G401 (cell line): ENCODE data around the gene PLXND1. TPM values are rescaled to one million over a fixed set of nuclear protein-coding genes. Genes with fewer than 3 reads are reported as not detected.
"Not testable (repeated sequence)": the region's sequence is repeated elsewhere in the genome, so short reads cannot be mapped to it uniquely, and the experiment has no call there.

ENCODE experiments used
- DNase-seq: peaks from one replicate; pipeline ENCODE4 v3.0.0-alpha.2; 2015; ENCODE audit warnings: low spot score
- in situ Hi-C: cut with HindIII; loops from 2 replicates; pipeline ENCODE4 v1.10.0; 2016; ENCODE audit warnings: low sequenced_read_pairs, mixed read lengths
- total RNA-seq: library from RNA; depleted of rRNA; stranded (reverse); fragments of >200 nt; shearing (Covaris generic); gene quantifications from 2 replicates; pipeline ENCODE4 v1.2.3, GENCODE V29; 2014

PLXND1 gene
- total RNA-seq, 1 experiment from 2014 or later = 54.7 TPM

DNA sequence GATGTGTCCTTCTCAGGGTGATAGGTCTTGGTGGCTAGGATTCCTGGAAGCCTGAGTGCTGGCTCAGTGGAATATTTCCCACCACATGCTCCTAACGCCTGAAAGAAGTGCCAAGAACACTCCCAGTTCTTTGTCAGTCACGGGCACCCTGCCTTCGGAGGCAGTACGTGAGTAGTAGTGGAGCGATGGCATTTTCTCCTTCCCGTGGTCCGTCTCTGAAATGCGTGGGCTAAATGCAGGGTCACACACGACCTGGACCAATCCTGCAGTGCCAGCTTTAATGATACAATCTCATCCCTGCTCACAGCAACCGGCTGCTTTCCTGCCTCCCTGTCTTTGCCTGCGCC is 49.0 kb downstream of the PLXND1 start:
- in situ Hi-C loops = no loop called here
- peak; percentile 17 for DNase-seq

DNA sequence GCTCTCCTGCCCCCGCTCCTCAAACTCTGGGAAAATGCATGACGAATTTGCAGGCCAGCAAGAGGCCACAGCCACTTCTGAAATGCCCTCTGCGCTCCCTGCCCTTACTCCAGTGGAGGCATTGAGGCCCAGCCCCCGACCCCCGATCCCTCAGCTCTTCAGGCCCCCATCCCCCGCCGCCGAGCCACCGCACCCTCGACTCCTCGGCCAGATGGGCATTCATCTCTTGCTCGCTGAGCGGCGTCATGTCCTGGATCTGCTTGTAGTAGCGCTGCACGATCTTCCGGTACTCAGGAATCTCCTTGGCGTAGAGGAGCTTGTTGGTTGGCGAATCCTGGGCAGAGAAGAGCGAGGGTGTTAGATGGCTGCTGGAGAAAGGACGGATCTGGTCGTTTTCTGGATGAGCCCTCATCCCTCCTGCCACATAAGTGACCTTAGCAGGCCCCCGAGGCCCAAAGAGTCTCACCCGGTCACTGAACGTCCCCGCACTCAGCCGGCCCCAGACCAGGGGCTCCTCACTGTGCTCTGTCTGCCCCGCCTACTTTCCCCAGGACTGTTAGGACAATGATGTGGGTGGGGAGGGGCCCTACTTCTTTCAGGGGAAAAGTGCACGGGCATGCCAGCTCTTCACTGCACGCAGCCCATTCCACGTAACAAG is 49.5 kb downstream of the PLXND1 start:
- no peak for DNase-seq
- in situ Hi-C loops = no loop called here

DNA sequence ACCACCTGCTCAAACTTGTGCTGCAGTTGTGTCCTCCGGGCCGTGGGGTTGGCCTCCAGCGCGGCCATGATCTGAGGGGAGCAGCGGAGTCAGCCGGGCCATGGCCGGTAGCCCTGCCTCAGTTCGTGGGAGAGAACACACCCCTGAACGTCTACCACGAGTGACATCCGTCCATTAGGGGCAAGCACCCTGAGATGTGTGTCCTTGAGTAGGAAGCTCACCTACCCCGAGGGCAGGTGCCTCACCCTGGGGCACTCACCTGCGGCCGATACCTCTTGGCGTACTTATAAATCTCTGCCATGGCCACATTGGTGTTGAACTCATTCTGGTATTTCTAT is 50.1 kb downstream of the PLXND1 start:
- in situ Hi-C loops = no loop called here
- no peak for DNase-seq

DNA sequence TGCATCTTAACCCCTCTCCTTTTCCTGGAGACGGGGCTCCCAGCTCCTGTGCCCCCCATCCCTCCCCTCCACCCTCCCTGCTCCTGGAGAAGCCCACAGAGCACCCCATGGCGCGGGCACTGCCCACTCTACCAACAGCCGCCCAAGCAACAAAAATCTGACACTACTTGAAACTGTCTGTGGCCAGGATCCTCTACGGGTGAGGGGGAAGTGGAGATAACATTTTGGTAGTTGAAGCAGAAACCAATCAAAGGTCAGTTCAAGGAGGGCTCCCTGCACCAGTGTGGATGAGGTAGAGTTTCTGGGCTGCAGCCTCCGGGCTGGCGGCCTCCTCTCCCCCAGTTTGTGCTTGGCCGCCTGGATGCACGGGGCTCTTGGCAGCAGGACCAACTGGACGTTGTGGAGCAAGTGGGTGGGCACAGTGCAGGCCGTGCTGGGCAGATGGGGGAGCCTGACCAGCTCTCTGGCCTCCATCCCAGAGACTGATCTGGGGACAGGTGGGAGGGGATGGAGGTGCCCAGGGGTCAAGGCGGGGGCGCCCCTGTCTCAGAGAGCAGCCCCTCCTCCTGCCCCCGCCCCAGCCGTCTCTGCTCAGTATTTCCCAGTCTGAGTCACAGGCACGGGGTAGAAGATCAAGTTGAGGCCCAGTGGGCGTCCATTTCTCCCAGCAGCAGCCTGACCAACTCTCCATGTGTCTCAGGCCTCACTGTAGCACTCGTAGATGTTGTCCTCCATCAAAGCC is 50.7 kb downstream of the PLXND1 start:
- in situ Hi-C loops = no loop called here
- DNase-seq = no peak

DNA sequence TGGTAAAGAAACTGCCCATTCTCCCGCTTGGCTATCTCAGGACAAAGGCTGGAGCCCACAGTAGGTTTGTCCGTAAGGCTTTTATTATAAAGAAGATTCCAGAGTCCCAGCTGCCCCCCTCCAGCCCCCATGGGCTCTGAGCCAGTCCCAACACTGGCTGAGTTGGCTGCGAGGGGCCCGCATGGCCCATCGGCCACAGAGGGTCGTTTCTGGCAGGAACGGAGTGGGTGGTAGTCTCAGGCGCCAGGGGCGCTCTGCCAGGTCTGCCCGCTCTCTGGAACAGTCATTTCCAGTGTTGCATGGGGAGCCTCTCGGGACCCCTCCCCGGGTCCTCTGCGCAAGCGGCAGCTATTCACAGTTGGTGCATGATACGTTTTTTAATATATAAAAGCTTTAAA is 51.3 kb downstream of the PLXND1 start:
- in situ Hi-C loops = no loop called here
- no peak for DNase-seq

DNA sequence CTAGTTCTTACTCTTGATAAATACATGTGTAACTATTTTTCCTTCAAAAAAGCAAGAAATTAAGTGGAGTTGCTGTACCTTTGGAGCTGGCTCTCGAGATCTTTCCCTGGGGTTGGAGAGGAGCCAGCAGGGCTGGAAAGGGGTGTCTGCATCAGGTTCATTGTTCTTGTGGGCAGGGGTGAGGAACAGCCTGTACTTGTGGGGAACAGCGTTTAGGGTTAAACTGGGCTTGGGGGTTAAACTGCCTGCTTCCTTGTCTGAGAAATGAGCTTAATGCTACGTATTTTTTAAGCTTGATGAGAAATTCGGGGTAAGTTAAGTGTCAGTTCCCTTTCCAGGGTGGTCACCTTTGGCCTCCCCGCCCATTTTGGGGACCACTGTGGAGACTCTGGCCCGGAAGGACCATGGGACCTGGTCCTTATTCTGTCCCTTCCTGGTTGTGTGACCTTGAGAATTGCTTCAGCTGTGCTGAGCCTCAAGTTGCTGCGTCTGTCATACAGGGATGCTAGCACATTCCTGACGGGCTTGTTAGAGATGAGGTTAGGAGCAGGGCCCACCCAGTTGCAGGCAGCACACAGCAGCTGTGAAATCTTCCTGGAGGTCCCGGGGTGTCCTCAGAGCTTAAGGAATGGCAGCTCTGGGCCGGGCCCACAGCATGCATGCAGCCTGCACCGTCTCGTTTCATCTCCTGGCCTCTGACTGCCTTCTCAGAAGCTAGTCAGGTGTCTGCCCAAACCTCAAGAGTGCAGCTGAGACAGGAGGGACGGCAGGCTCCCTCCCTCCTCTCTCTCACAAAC is 51.9 kb downstream of the PLXND1 start:
- in situ Hi-C loops = no loop called here
- no peak for DNase-seq

DNA sequence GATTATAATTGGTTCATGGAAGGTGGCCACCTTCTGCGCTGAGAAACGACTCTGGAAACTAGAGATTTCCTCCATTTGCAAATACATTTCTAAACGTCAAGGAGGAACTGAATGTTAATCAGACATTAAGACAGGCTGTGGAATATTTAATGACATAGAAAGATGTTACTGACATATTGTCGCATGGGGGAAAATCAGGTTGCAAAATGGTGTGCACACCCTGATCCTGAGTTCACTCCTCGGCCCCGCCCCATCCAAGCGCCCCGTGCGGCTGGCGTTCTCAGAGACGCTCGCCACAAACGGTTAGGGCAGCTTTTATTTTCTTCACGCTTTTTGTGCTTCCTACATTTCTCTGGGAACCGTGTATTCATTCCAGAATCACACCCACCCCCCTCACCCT is 52.8 kb downstream of the PLXND1 start:
- no peak for DNase-seq

DNA sequence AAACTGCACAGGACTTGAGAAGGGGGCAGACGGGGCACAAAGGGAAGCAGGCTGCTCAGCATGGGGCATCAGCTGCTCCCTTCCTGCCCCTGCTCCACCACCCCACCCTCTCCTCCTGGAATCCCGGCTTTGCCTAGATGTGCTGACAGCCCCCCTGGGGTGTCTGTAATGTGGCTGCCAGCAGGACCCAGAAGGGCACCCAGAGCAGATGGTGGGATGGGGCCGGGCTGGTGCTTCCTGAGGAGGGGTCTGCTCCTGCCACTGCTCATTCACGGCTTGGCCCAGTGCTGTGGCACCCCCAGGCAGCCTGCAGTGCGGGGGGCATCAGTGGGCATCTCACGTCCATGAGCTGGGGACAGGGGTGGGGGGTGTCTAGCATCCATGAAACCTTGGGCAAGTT is 53.3 kb downstream of the PLXND1 start:
- in situ Hi-C loops = no loop called here
- no peak for DNase-seq

More for the DNA sequence above, 52.8 kb downstream of the PLXND1 start:
- in situ Hi-C loops = no loop called here

DNA sequence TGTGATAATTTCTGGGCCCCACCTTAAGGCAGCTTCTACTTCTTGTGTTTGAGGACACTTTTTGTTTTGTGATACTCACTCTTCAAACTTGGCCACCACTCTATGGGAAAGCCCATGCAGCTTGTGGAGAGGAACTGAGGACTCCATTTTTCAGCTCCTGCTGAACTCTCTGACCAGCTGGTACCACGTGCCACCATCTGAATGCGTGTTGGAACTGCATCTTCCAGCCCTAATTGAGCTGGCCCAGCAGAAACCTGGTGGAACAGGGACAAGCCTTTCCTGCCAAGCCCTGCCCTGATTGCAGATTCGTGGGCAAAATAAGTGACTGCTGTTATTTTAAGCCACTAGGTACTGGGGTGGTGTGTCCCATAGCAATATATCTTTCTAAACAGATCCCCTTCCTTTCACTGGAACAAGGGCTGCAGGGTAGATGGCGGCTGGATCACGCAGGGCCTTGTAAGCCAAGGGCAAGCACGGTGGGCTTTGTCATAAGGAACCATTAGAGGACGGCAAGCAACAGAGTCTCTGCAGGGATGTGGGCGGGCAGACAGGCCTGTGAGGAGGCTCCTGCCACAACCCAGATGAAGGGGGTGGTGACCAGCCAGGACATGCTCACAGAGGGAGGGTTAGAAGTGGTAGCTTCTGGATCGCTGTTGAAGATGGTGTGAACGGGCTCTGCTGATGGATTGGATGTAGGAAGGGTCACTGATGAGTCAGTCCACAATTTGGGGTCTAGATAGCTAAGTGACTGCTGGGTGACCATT is 54.0 kb downstream of the PLXND1 start:
- peak; percentile 16 for DNase-seq
- in situ Hi-C loops = no loop called here

DNA sequence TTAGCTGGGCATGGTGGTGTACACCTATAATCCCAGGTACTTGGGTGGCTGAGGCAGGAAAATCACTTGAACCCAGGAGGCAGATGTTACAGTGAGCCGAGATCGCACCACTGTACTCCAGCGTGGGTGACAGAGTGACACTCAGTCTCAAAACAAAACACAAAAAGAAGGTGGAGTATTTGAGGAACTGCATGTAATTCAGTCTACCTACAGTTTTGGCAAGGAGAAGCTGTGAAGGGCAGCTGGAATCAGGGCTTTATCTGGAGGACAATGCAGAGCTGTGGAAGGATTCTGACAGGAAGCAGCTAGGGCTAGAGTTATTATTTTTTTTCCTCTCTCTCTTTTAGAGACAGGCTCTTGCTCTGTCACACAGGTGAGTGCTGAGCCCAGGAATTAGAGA is 56.7 kb downstream of the PLXND1 start:
- DNase-seq = no peak
- in situ Hi-C loops = no loop called here

DNA sequence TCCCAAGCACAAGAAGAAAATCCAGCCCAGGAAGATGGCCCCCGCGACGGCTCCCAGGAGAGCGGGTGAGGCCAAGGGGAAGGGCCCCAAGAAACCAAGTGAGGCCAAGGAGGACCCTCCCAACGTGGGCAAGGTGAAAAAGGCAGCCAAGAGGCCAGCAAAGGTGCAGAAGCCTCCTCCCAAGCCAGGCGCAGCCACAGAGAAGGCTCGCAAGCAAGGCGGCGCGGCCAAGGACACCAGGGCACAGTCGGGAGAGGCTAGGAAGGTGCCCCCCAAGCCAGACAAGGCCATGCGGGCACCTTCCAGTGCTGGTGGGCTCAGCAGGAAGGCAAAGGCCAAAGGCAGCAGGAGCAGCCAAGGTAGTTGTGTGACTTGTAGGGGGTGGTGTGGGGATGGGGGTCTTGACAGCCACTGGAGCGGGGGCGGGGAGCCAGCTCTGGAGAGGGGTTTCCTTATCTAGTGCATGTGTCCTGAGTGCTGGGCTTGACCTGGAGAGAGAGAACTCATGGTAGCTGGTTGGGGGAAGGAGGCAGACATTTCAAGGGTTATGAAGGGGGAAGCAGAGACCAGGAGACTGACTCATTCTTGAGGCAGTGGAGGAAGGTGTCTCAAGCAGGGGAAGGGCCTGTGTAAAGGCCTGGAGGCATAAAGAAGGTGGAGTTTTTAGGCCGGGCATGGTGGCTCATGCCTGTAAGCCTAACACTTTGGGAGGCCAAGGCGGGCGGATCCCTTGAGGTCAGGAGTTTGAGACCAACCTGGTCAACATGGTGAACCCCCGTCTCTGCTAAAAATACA is 57.3 kb downstream of the PLXND1 start:
- DNase-seq = no peak
- in situ Hi-C loops = no loop called here

DNA sequence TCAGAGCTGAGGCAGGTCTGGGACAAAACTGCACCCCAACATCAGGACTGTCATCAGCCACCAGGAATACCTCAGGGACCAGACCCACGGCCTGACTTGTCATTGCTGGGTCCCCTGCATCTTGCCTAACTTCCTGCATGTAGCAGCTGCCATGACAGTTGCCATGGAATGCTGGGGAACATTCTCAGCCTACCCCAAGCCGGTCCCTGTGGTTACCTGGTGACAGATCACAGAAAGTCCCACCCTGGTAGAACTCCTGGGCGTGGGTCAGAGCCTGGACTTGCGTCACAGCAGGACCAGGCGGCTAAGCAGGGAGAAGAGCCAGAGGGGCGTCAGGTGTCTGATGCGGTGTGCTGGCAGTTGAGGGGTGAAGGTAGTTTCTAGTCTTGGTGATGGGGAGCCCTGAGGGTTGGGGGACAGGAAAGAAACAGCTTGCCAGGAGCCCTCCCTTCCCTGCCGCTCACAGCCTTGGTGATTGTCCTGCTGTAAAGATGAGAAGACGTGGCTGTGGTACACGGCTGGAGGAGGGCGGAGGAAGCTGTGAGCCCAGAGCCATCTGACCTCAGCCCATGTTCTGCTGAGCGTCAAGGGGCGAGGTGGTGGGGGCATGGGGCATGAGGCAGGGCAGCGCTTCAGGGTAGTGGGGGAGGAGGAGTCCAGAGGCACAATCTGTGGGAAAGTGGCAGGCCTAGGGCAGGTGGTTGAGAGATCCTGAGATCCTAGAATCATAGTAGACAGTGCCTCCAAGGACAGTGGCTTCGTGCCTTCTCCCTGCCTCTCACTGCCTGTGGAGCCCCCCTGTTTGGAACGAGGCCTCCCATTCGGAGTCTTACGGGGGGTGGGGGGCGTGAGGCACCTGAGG is 58.1 kb downstream of the PLXND1 start:
- no peak for DNase-seq
- in situ Hi-C loops = no loop called here

DNA sequence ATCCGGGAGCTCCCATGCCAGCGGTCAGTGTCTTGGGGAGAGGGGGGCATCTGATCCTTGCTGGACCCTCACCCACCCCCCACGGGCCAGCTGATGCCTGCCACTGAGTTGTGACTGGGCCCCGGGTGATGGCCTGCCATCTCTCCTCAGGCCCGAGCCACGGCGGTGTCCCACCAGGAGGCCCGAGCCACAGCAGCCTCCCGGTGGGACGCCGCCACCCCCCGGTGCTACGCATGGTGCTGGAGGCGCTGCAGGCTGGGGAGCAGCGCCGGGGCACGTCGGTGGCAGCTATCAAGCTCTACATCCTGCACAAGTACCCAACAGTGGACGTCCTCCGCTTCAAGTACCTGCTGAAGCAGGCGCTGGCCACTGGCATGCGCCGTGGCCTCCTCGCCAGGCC is 59.2 kb downstream of the PLXND1 start:
- DNase-seq = no peak
- in situ Hi-C loops = no loop called here

DNA sequence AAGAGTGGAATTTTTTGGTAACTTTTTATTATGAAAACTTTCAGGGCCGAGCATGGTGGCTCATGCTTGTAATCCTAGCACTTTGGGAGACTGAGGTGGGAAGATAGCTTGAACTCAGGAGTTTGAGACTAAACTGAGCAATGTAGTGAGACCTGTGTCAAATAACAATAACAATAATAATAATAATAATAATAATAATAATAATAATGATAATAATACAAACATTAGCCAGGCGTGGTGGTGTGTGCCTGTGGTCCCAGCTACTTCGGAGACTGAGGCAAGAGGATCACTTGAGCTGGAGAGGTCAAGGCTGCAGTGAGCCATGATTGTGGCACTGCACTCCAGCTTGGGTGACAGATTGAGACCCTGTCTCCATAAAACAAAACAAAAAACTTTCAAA is 60.5 kb downstream of the PLXND1 start:
- in situ Hi-C loops, DNase-seq: not testable (repeated sequence)

DNA sequence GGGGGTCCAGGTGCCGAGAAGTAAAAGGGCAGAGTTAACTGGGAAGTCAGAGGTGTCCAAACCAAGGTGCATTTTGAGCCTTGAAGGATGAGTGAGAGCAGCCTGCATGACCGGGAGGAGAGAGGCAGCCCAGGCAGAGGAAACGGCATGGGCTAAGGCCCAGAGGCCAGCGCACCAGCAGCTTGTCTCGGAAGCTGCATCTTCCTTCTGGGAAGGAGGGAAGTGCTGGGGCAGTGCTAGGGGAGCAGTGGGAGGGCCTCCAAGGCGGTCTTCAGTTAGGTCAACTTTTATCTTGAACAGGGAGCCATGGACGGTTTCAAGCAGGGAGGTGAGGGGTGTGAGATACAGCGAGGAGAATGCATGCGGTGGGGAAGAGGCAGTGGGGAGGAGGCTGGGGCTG is 62.5 kb downstream of the PLXND1 start:
- in situ Hi-C loops = no loop called here
- no peak for DNase-seq

DNA sequence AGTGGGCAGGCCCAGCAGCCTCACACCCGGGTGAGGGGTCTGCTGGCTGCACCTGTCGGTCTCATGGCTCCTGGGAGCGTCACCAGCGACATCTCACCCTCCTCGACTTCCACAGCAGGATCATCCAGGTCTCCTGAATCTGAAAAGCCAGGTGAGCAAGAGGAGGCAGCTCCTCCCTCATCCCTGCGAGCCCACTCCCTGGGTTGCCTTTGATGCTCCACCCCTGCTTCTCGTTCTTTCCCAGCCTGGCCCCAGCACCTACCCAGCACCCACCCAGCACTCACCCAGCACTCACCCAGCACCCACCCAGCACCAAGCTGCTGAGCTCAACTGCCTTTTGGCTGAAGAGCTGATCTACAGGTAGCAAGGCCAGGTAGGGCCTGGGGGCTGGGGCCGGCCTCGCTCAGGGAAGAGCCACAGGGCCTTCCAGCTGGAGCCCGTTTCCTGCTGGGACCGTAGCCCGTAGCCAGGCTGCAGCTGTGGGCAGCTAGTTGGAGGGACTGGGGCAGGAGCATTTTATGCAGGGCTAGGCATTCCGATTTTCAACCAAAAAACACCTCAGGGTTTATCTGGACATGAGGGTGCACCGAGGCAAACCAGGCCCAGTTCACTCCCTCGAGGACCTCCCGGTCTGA is 63.2 kb downstream of the PLXND1 start, which contains the start of gene H1-8:
TSS of gene H1-8 (plus strand) at position 20 of the 635 bp plus-strand sequence. CDS start at position 64, 44 bp downstream.
- in situ Hi-C loops = no loop called here
- no peak for DNase-seq

DNA sequence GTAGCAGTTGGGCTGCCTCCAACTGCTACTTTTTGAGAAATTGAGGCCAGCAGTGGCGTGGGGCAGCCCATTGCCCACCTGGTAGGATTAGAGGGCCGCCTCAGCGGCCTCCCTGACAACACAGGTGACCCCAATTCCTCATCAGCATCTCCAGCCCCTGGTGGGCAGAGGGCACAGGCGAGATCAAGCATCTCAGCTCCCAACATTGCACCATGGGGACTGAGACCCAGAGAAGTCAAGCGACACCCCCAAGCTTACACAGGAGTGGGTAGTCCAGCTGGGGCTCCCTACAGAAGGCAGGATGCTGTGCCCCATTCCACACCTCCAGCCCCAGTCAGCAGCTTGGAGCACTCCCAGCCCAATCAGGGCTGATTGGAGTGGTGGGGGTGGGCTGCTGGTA is 63.7 kb downstream of the PLXND1 start:
- no peak for DNase-seq
- in situ Hi-C loops = no loop called here
